ENCODE results near the gene MT1B. TPM values are rescaled to one million over a fixed set of nuclear protein-coding genes. Genes with fewer than 3 reads are reported as not detected.

Gene MT1B
- polyA plus RNA-seq, 1 of the 3 experiments (the other 2 are of a cell fraction): not detected

DNA sequence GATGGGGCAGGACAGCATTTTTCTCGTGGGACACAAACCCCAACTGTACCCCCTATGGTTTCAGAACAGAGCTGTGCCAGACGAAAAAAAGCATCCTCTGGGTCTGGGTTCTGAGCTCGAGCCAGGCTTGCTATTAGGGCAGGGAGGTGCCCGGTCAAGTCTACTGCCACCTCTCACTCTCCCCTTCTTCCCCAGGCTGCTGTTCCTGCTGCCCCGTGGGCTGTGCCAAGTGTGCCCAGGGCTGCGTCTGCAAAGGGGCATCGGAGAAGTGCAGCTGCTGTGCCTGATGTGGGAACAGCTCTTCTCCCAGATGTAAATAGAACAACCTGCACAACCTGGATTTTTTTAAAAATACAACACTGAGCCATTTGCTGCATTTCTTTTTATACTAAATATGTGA lies 25.0 kb upstream of the MT1B start:
- no peak for DNase-seq
- H4K20me1 ChIP-seq (ENCODE audit: insufficient read depth): no peaks in the 10 kb centered on the region
- H3K36me3 ChIP-seq (replicated peaks in 1 of 2; ENCODE audit: control insufficient read depth in 1 of 2, insufficient read depth in 2 of 2, low read length in 1 of 2): no peaks in the 10 kb centered on the region
- 70% methylated on average over 7 of the region's 7 CpGs for WGBS (ENCODE audit: low lambda C conversion rate)
- TF ChIP-seq MXI1 (IDR thresholded peaks at IDR 0.05; ENCODE audit: low read depth, low read length) (no peak), ELF1 (IDR thresholded peaks at IDR 0.05) (no peak), TAF1 (IDR thresholded peaks at IDR 0.05; ENCODE audit: borderline replicate concordance, low read depth, low read length) (no peak), TEAD4 (IDR thresholded peaks at IDR 0.05; ENCODE audit: borderline replicate concordance, insufficient read depth) (no peak), NRF1 (IDR thresholded peaks at IDR 0.05; ENCODE audit: low read depth, low read length) (no peak), RFX5 (IDR thresholded peaks at IDR 0.05; ENCODE audit: low read length) (no peak), POLR2AphosphoS5 (IDR thresholded peaks at IDR 0.05; ENCODE audit: low read depth, low read length) (no peak), YY1 (IDR thresholded peaks at IDR 0.05; ENCODE audit: low read depth) (no peak), RCOR1 (IDR thresholded peaks at IDR 0.05; ENCODE audit: low read length) (no peak), NFIC (IDR thresholded peaks at IDR 0.05; ENCODE audit: borderline replicate concordance) (no peak)
- TF ChIP-seq, protein P1, sequence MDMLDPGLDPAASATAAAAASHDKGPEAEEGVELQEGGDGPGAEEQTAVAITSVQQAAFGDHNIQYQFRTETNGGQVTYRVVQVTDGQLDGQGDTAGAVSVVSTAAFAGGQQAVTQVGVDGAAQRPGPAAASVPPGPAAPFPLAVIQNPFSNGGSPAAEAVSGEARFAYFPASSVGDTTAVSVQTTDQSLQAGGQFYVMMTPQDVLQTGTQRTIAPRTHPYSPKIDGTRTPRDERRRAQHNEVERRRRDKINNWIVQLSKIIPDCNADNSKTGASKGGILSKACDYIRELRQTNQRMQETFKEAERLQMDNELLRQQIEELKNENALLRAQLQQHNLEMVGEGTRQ (IDR thresholded peaks at IDR 0.05; ENCODE audit: borderline replicate concordance, low read depth, low read length): no peak
- TF ChIP-seq, protein P2, sequence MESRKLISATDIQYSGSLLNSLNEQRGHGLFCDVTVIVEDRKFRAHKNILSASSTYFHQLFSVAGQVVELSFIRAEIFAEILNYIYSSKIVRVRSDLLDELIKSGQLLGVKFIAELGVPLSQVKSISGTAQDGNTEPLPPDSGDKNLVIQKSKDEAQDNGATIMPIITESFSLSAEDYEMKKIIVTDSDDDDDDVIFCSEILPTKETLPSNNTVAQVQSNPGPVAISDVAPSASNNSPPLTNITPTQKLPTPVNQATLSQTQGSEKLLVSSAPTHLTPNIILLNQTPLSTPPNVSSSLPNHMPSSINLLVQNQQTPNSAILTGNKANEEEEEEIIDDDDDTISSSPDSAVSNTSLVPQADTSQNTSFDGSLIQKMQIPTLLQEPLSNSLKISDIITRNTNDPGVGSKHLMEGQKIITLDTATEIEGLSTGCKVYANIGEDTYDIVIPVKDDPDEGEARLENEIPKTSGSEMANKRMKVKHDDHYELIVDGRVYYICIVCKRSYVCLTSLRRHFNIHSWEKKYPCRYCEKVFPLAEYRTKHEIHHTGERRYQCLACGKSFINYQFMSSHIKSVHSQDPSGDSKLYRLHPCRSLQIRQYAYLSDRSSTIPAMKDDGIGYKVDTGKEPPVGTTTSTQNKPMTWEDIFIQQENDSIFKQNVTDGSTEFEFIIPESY (IDR thresholded peaks at IDR 0.05; ENCODE audit: borderline replicate concordance, low read depth): no peak
- TF ChIP-seq, protein P3, sequence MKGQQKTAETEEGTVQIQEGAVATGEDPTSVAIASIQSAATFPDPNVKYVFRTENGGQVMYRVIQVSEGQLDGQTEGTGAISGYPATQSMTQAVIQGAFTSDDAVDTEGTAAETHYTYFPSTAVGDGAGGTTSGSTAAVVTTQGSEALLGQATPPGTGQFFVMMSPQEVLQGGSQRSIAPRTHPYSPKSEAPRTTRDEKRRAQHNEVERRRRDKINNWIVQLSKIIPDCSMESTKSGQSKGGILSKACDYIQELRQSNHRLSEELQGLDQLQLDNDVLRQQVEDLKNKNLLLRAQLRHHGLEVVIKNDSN (IDR thresholded peaks at IDR 0.05; ENCODE audit: borderline replicate concordance, low read depth): no peak
- TF ChIP-seq, protein P4, sequence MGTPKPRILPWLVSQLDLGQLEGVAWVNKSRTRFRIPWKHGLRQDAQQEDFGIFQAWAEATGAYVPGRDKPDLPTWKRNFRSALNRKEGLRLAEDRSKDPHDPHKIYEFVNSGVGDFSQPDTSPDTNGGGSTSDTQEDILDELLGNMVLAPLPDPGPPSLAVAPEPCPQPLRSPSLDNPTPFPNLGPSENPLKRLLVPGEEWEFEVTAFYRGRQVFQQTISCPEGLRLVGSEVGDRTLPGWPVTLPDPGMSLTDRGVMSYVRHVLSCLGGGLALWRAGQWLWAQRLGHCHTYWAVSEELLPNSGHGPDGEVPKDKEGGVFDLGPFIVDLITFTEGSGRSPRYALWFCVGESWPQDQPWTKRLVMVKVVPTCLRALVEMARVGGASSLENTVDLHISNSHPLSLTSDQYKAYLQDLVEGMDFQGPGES (IDR thresholded peaks at IDR 0.05; ENCODE audit: low read depth, low read length): no peak
- TF ChIP-seq, protein P5, sequence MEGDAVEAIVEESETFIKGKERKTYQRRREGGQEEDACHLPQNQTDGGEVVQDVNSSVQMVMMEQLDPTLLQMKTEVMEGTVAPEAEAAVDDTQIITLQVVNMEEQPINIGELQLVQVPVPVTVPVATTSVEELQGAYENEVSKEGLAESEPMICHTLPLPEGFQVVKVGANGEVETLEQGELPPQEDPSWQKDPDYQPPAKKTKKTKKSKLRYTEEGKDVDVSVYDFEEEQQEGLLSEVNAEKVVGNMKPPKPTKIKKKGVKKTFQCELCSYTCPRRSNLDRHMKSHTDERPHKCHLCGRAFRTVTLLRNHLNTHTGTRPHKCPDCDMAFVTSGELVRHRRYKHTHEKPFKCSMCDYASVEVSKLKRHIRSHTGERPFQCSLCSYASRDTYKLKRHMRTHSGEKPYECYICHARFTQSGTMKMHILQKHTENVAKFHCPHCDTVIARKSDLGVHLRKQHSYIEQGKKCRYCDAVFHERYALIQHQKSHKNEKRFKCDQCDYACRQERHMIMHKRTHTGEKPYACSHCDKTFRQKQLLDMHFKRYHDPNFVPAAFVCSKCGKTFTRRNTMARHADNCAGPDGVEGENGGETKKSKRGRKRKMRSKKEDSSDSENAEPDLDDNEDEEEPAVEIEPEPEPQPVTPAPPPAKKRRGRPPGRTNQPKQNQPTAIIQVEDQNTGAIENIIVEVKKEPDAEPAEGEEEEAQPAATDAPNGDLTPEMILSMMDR (IDR thresholded peaks at IDR 0.05): no peak
- ChIA-PET POLR2A (no interaction called here), CTCF (no interaction called here)
- peaks cover 7 to 17% of the 10 kb centered on the region in 2 experiments; a peak in 1 of 4 replicates for H3K4me1 ChIP-seq (ENCODE audit: control insufficient read depth in 1 of 2, insufficient read depth in 2 of 2, low read depth in 1 of 2, low read length in 1 of 2)
- peak overlapping the region; percentile 53 to 78; a peak in 3 of 4 replicates for H3K27ac ChIP-seq (ENCODE audit: low read depth in 2 of 2, low read length in 1 of 2)
- H2AFZ ChIP-seq (ENCODE audit: low read depth): peak overlapping the region; percentile 23; the same call in 1 of the 2 replicates
- H3F3A ChIP-seq (replicated peaks; ENCODE audit: insufficient read depth): peaks cover 7% of the 10 kb centered on the region
- peaks cover 13% of the 10 kb centered on the region; the same call in 1 of the 2 replicates for H3K79me2 ChIP-seq (ENCODE audit: insufficient read depth)
- H3K9me2 ChIP-seq: no peaks in the 10 kb centered on the region
- H3K27me3 ChIP-seq (ENCODE audit: insufficient read depth): no peaks in the 10 kb centered on the region
- no peaks in the 10 kb centered on the region for H3K9me3 ChIP-seq
- peak overlapping the region; percentile 78 for H3K4me2 ChIP-seq
- H3K4me3 ChIP-seq (ENCODE audit: low read depth in 2 of 2, low read length in 1 of 2): peak overlapping the region; percentile 43 to 52; a peak in 3 of 4 replicates
- peak overlapping the region; percentile 73; the same call in 1 of the 2 replicates for H3K9ac ChIP-seq
